Right lobe of liver (tissue), 6 donors: ENCODE measurements around the gene ANTXRL. TPM values are rescaled to one million over a fixed set of nuclear protein-coding genes. Genes with fewer than 3 reads are reported as not detected.
"Not testable (repeated sequence)": the region's sequence is repeated elsewhere in the genome, so short reads cannot be mapped to it uniquely, and the experiment has no call there.

ENCODE experiments used
- ATAC-seq, 4 donors: fragments of 200-7000 bp; cut with Tn5 transposase; one replicate each; pipeline ENCODE4 v1.9.1; 2020; ENCODE audit warnings: mild to moderate bottlenecking in 4 of 4, moderate library complexity in 4 of 4
- DNase-seq, 3 donors: peaks; one replicate each; pipeline ENCODE4 v3.0.0-alpha.2; 2020
- H3K27ac ChIP-seq, 3 donors: fragments of 200-600 bp; one replicate each; pipeline ENCODE4 v1.8.0; 2022
- H3K27me3 ChIP-seq, 2 donors: fragments of 200-600 bp; one replicate each; pipeline ENCODE4 v1.8.0; 2022
- H3K36me3 ChIP-seq, 4 donors: fragments of 200-600 bp; sonication (generic) in 1 of 4; one replicate each; pipeline versions ENCODE4 v1.5.1 to v1.8.0; 2017 to 2022; ENCODE audit warnings: control low read depth in 1 of 4
- H3K4me1 ChIP-seq, 4 donors: fragments of 200-600 bp; sonication (generic) in 1 of 4; one replicate each; pipeline versions ENCODE4 v1.5.1 to v1.8.0; 2017 to 2022; ENCODE audit warnings: control low read depth in 1 of 4
- H3K4me3 ChIP-seq, 3 donors: fragments of 200-600 bp; one replicate each; pipeline ENCODE4 v1.8.0; 2022
- H3K9me3 ChIP-seq, 4 donors: fragments of 200-600 bp; sonication (generic) in 1 of 4; one replicate each; pipeline versions ENCODE4 v1.5.1 to v1.8.0; 2017 to 2022; ENCODE audit warnings: control low read depth in 1 of 4
- POLR2A ChIP-seq: fragments of 450-650 bp; IDR thresholded peaks from one replicate; pipeline ENCODE4 v1.6.1; 2017; ENCODE audit warnings: antibody characterized with exemption, mild to moderate bottlenecking
- WGBS: methylation state at CpG from one replicate; pipeline ENCODE4 v1.1.6; 2018; ENCODE audit warnings: low coverage, low lambda C conversion rate; ENCODE audit not compliant: insufficient coverage; ENCODE audit errors: missing lambda C conversion rate; 5-methylcytosine and 5-hydroxymethylcytosine counted together
- intact Hi-C, 2 donors: fragments of 100-400 bp; cut with DNase I; formaldehyde crosslinking; loops; one replicate each; pipeline versions ENCODE4 v1.11.2 to v1.14.1; 2022
- total RNA-seq, 6 experiments: library from RNA; depleted of rRNA in 2 of 6; stranded (reverse); fragments of >200 nt in 2 of 6; fragmentation: NEBNext Ultra II Directional in 3 of 6; extraction: Animal tissue kit (Norgen Biotek cat#: 25700) in 3 of 6; gene quantifications; one replicate each; pipeline versions ENCODE4 v1.1.0 to v1.2.4, GENCODE V29; 2016 to 2023
- TF ChIP-seq, protein P1 (sequence below), 4 donors: fragments of 200-600 bp in 3 of 4; fragments of 450-650 bp in 1 of 4; IDR thresholded peaks; one replicate each; pipeline versions ENCODE4 v1.5.1 to v1.8.0; 2016 to 2022; ENCODE audit warnings: antibody characterized with exemption in 4 of 4, mild to moderate bottlenecking in 2 of 4
- donor health status: DM: no; HTN: yes; CAD: no.
- donor health status: DM: no; HTN: no; CAD: no.
- donor health status: DM: no; HTN: no; CAD: no.
- donor health status: DM: no; HTN: yes; CAD: no.
- donor health status: DM: no; HTN: yes; CAD: no.

ANTXRL gene
- total RNA-seq, 6 experiments from 2014 or later, result not detected

DNA sequence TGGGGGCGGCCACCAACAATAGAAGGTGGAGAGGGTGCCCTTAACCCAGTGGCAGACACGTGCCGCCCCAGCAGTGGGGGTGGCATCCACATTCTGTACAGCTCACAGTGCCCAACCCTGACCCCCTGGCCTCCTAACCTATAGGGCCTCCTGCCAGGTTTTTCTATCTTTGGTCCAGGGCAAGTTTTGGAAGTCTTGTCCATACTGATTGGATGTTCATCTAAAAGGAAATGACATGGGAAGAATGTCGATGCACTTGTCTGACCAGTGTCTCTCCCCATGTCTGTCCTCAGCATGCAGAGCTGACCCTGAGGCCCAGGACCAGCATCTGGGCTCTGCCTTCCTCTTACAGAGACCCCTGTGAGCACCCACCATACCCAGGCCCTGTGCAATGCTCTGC lies 32.3 kb upstream of the ANTXRL start:
- H3K27ac ChIP-seq, result no peak overlapping the region
- peaks cover 0 to 16% (median 2%) of the 10 kb centered on the region in 4 donors for H3K4me1 ChIP-seq
- H3K4me3 ChIP-seq, result no peak overlapping the region
- WGBS, result 82% methylated on average over 2 of the region's 4 CpGs
- intact Hi-C loops, result no loop called here
- ATAC-seq, result no peak
- H3K9me3 ChIP-seq, result no peaks in the 10 kb centered on the region
- H3K27me3 ChIP-seq, result no peaks in the 10 kb centered on the region
- H3K36me3 ChIP-seq, result no peaks in the 10 kb centered on the region
- DNase-seq, result no peak
- TF ChIP-seq POLR2A, result no peak
- TF ChIP-seq, protein P1, sequence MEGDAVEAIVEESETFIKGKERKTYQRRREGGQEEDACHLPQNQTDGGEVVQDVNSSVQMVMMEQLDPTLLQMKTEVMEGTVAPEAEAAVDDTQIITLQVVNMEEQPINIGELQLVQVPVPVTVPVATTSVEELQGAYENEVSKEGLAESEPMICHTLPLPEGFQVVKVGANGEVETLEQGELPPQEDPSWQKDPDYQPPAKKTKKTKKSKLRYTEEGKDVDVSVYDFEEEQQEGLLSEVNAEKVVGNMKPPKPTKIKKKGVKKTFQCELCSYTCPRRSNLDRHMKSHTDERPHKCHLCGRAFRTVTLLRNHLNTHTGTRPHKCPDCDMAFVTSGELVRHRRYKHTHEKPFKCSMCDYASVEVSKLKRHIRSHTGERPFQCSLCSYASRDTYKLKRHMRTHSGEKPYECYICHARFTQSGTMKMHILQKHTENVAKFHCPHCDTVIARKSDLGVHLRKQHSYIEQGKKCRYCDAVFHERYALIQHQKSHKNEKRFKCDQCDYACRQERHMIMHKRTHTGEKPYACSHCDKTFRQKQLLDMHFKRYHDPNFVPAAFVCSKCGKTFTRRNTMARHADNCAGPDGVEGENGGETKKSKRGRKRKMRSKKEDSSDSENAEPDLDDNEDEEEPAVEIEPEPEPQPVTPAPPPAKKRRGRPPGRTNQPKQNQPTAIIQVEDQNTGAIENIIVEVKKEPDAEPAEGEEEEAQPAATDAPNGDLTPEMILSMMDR (IDR thresholded peaks at IDR 0.05), result no peak

- H3K27ac ChIP-seq, H3K36me3 ChIP-seq, H3K27me3 ChIP-seq, intact Hi-C loops, ATAC-seq, H3K4me3 ChIP-seq, DNase-seq, H3K9me3 ChIP-seq: not testable (repeated sequence)
- WGBS, result 77% methylated on average over 3 of the region's 3 CpGs
- H3K4me1 ChIP-seq, result peaks cover 0 to 16% (median 2%) of the 10 kb centered on the region in 4 donors
Observed at GRCh38 chr10:46255210-46255609, 31.6 kb upstream of the ANTXRL start.

GRCh38 chr10:46255801-46256747 lies 30.7 kb upstream of the ANTXRL start:
- peak overlapping the region in 2 of 3 donors; percentile 21 to 59 for H3K27ac ChIP-seq
- H3K27me3 ChIP-seq, result no peaks in the 10 kb centered on the region
- H3K9me3 ChIP-seq, result no peaks in the 10 kb centered on the region
- WGBS, result 17% methylated on average over 12 of the region's 15 CpGs
- H3K36me3 ChIP-seq, result no peaks in the 10 kb centered on the region
- no peak for TF ChIP-seq POLR2A
- TF ChIP-seq, protein P1 (IDR thresholded peaks at IDR 0.05), result peak; percentile 16 to 51 (median 46)
- ATAC-seq (peak; percentile 85 to 97 (median 92)), DNase-seq (peak; percentile 80 to 88 (median 86))
- peaks cover 0 to 16% (median 2%) of the 10 kb centered on the region in 4 donors for H3K4me1 ChIP-seq
- no peak overlapping the region for H3K4me3 ChIP-seq
- intact Hi-C loops, result no loop called here

DNA sequence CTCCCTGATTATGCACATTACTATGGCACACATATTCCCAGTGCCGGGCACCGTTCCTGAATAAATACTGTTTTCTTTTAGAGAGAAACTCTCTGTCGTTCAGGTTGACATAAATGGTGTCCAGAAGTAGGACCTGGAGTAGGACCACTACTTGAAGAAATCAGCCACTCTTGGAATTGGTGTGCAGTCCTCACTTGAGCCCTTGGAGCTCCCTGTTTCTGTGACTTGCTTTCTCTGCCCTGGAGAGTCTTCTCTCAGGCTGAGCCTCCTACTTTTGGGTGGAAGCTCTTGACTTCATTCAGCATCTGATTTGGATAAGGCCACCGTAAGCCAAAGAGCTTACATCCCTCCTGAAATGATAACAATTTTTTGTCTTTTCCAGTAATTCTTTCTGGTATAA lies 29.7 kb upstream of the ANTXRL start:
- Histone ChIP-seq H3K27ac (no peak overlapping the region), H3K4me1 (peaks cover 0 to 16% (median 2%) of the 10 kb centered on the region in 4 donors), H3K9me3 (no peaks in the 10 kb centered on the region), H3K27me3 (no peaks in the 10 kb centered on the region), H3K4me3 (no peak overlapping the region), H3K36me3 (no peaks in the 10 kb centered on the region)
- WGBS, result 69% methylated on average over 4 of the region's 4 CpGs
- no peak for TF ChIP-seq POLR2A
- TF ChIP-seq, protein P1 (IDR thresholded peaks at IDR 0.05), result no peak
- no peak for DNase-seq
- ATAC-seq, result no peak
- intact Hi-C loops, result no loop called here

DNA sequence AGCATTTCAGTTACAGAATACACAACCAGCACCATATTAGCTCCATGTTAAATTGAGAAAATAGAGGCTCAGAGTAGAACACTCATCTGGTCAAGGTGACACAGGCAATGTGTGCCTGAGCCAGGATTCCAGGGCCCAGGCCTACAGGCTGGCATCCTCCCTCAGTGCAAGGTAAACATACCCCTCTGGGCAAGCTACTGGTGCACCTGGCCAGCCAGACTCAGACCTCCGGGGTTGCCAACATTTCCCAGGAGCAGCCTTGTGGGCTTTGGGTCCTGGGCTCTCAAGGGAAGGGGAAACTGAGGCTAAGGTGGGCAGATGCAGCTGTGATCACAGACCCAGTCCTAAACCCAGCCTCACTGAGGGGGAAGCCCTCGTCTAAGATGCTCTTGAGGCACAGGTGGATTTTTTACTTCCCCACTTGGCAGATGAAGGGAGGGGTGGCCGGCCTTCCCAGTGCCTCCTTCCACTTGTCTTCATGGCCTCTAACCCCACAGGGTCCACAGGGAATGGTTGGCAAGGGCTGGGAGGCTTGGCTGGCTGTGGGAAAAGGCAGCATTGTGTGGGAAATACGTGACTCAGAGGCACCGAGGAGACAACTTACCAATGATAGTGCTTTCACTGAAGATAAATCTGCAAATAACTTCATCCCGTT lies 23.8 kb upstream of the ANTXRL start:
- H3K4me3 ChIP-seq, intact Hi-C loops, H3K9me3 ChIP-seq, H3K27ac ChIP-seq, H3K36me3 ChIP-seq, H3K27me3 ChIP-seq, ATAC-seq, H3K4me1 ChIP-seq: not testable (repeated sequence)
- DNase-seq, result peak in 1 of 3 donors; percentile 39
- WGBS, result 95% methylated on average over 3 of the region's 6 CpGs
